Thoracic aorta (tissue), 2 donors: ENCODE results near the gene NCF4. TPM values are rescaled to one million over a fixed set of nuclear protein-coding genes. Genes with fewer than 3 reads are reported as not detected.

Source experiments
- ATAC-seq: fragments of 150-250 bp; one replicate; pipeline ENCODE4 v1.8.0; 2017; ENCODE audit warnings: low read depth; ENCODE audit not compliant: insufficient number of reproducible peaks, low FRiP score
- DNase-seq: peaks from one replicate; pipeline ENCODE4 v3.0.0-alpha.2; 2020; ENCODE audit warnings: low spot score
- H3K27ac ChIP-seq, 2 donors: fragments of 200-600 bp; sonication (generic); 1 replicate in 1 of 2; 2 replicates in 1 of 2; pipeline ENCODE4 v1.5.1; 2016; ENCODE audit warnings: mild to moderate bottlenecking in 2 of 2, moderate library complexity in 2 of 2
- H3K27me3 ChIP-seq: fragments of 200-600 bp; sonication (generic); replicated peaks from 2 replicates; pipeline ENCODE4 v1.6.0; 2016; ENCODE audit warnings: mild to moderate bottlenecking; ENCODE audit not compliant: insufficient read depth
- H3K36me3 ChIP-seq: fragments of 200-600 bp; sonication (generic); one replicate; pipeline ENCODE4 v1.5.1; 2016
- H3K4me1 ChIP-seq, 2 donors: fragments of 200-600 bp; sonication (generic); 1 replicate in 1 of 2; 2 replicates in 1 of 2; pipeline versions ENCODE4 v1.5.1 to v1.6.0; 2016; ENCODE audit warnings: low read depth in 2 of 2, mild to moderate bottlenecking in 1 of 2; ENCODE audit not compliant: control insufficient read depth in 1 of 2
- H3K4me3 ChIP-seq: fragments of 200-600 bp; sonication (generic); 2 replicates; pipeline ENCODE4 v1.5.1; 2016; ENCODE audit warnings: mild to moderate bottlenecking
- H3K9me3 ChIP-seq: fragments of 200-600 bp; sonication (generic); 2 replicates; pipeline ENCODE4 v1.5.1; 2016
- total RNA-seq, 2 donors: library from RNA; depleted of rRNA; stranded (reverse); fragments of >200 nt; gene quantifications; one replicate each; pipeline versions ENCODE4 v1.1.0 to v1.2.3, GENCODE V29; 2016
- TF ChIP-seq, protein P1 (sequence below): fragments of 200-600 bp; sonication (generic); IDR thresholded peaks from one replicate; pipeline ENCODE4 v1.5.1; 2019; ENCODE audit warnings: antibody characterized with exemption

Gene NCF4
- total RNA-seq, 2 donors from 2014 or later, result 38.1 to 68.8 TPM

GRCh38 chr22:36913427-36914389, 52.9 kb downstream of the NCF4 start, which contains the start of gene CSF2RB:
Gene CSF2RB (plus strand): TSS chr22:36913628. CDS start chr22:36922208, 8,580 bp downstream.
- TF ChIP-seq, protein P1, sequence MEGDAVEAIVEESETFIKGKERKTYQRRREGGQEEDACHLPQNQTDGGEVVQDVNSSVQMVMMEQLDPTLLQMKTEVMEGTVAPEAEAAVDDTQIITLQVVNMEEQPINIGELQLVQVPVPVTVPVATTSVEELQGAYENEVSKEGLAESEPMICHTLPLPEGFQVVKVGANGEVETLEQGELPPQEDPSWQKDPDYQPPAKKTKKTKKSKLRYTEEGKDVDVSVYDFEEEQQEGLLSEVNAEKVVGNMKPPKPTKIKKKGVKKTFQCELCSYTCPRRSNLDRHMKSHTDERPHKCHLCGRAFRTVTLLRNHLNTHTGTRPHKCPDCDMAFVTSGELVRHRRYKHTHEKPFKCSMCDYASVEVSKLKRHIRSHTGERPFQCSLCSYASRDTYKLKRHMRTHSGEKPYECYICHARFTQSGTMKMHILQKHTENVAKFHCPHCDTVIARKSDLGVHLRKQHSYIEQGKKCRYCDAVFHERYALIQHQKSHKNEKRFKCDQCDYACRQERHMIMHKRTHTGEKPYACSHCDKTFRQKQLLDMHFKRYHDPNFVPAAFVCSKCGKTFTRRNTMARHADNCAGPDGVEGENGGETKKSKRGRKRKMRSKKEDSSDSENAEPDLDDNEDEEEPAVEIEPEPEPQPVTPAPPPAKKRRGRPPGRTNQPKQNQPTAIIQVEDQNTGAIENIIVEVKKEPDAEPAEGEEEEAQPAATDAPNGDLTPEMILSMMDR, result no peak
- peak within 1 kb of the TSS in 1 of 2 donors; percentile 6 for H3K27ac ChIP-seq
- peak within 1 kb of the TSS; percentile 58 for H3K4me3 ChIP-seq

GRCh38 chr22:36914390-36914752, 53.6 kb downstream of the NCF4 start:
- H3K4me1 ChIP-seq, result no peaks in the 10 kb centered on the region
- ATAC-seq (no peak), DNase-seq (no peak)
- H3K4me3 ChIP-seq, result peak overlapping the region; percentile 58
- TF ChIP-seq, protein P1, result no peak
- no peaks in the 10 kb centered on the region for H3K27me3 ChIP-seq
- H3K9me3 ChIP-seq, result no peaks in the 10 kb centered on the region
- no peaks in the 10 kb centered on the region for H3K36me3 ChIP-seq
- H3K27ac ChIP-seq, result no peak overlapping the region

More at GRCh38 chr22:36913427-36914389, 52.9 kb downstream of the NCF4 start, which contains the start of gene CSF2RB:
- H3K27me3 ChIP-seq, result no peaks in the 10 kb centered on the region
- H3K9me3 ChIP-seq, result no peaks in the 10 kb centered on the region
- H3K36me3 ChIP-seq, result no peaks in the 10 kb centered on the region
- H3K4me1 ChIP-seq, result no peaks in the 10 kb centered on the region
- DNase-seq (no peak), ATAC-seq (no peak)

- H3K9me3 ChIP-seq, result no peaks in the 10 kb centered on the region
- TF ChIP-seq, protein P1, result no peak
- H3K27ac ChIP-seq, result no peak overlapping the region
Measured at GRCh38 chr22:36916034-36916433, 55.2 kb downstream of the NCF4 start.

DNA sequence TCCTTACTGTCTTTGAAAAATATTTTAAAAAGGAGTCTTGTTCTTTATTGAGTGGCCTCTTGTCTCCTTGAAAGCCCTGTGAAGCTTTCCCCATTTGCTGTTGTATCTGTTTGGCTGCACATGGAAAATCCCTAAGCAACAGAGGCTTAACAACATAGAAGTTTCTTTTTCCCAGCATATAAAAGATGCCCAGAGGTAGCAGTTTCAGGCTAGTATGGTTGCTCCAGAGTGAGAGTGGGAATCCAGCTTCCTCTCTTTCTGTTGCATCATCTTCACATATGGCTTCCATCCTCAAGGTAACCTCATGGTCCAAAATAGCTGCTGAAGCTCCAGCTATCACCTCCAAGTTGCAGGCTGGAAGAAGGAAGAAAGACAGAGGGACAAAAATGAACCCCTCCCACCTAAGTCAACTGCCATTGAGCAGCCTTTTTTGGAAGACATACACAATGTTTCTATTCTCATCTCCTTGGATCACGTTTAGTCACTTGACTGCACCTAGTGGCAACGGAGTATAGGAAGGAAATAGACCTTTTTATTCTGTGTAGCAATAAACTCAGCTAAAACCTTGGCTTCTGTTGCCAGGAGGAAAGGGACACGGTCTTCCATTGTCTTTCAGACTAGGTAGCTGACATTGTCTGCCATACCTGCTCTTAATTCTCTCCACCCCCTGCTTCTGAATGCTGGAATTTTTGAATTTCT, 57.9 kb downstream of the NCF4 start:
- DNase-seq, result no peak

More at GRCh38 chr22:36916034-36916433, 55.2 kb downstream of the NCF4 start:
- Histone ChIP-seq H3K36me3 (no peaks in the 10 kb centered on the region), H3K27me3 (no peaks in the 10 kb centered on the region), H3K4me3 (no peak overlapping the region), H3K4me1 (no peaks in the 10 kb centered on the region)
- ATAC-seq, result no peak
- DNase-seq, result no peak

More for the DNA sequence above, 57.9 kb downstream of the NCF4 start:
- H3K4me3 ChIP-seq, result no peak overlapping the region
- H3K36me3 ChIP-seq, result no peaks in the 10 kb centered on the region
- H3K27me3 ChIP-seq, result no peaks in the 10 kb centered on the region
- TF ChIP-seq, protein P1, result no peak
- no peaks in the 10 kb centered on the region for H3K9me3 ChIP-seq
- ATAC-seq, result no peak
- no peaks in the 10 kb centered on the region for H3K4me1 ChIP-seq
- no peak overlapping the region for H3K27ac ChIP-seq
